Kidney epithelial cell (primary cell): ENCODE data around the gene ELMOD1. TPM values are rescaled to one million over a fixed set of nuclear protein-coding genes. Genes with fewer than 3 reads are reported as not detected.

Experiments
- DNase-seq: peaks from one replicate; pipeline ENCODE4 v3.0.0-alpha.2; 2010; ENCODE audit warnings: low read depth
- H3K27me3 ChIP-seq: 2 replicates; pipeline ENCODE4 v1.6.0; 2011; ENCODE audit warnings: low read length; ENCODE audit not compliant: control insufficient read depth, insufficient read depth
- H3K36me3 ChIP-seq: 2 replicates; pipeline ENCODE4 v1.5.1; 2011; ENCODE audit warnings: low read length; ENCODE audit not compliant: control insufficient read depth, insufficient read depth
- H3K4me3 ChIP-seq: 2 replicates; pipeline ENCODE4 v1.5.1; 2011; ENCODE audit warnings: low read depth, mild to moderate bottlenecking, control low read depth, low read length
- total RNA-seq: library from RNA; depleted of rRNA; stranded (reverse); fragments of >200 nt; gene quantifications from 2 replicates; pipeline ENCODE4 v1.2.3, GENCODE V29; 2015
- TF ChIP-seq, protein P1 (sequence below): IDR thresholded peaks from 2 replicates; pipeline ENCODE4 v1.5.1; 2011; ENCODE audit warnings: mild to moderate bottlenecking, moderate library complexity, low read length, control low read depth, inconsistent platforms; ENCODE audit not compliant: insufficient read depth, poor library complexity, severe bottlenecking

ELMOD1 gene
- total RNA-seq, 1 donor from 2014 or later = 0.21 TPM

DNA sequence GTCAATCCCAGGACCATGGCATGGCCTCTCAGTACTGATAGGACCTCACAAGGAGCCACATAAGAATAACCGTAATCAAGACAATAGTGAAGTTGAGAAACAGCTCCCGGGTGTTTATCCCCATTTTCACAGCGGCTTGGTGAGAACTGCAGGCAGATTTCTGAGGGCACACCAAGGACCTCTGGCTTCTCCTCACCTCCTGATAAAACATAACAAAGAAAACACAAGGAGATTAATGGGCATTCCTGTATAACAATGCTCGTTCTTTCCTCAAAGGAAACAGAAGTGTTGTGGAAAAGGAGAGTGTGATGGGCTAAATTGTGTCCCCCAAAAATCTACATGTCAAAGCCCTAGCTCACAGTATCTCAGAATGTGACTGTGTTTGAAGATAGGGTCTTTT is 116.9 kb downstream of the ELMOD1 start:
- H3K27me3 ChIP-seq = no peaks in the 10 kb centered on the region
- H3K4me3 ChIP-seq = no peak overlapping the region
- TF ChIP-seq, protein P1, sequence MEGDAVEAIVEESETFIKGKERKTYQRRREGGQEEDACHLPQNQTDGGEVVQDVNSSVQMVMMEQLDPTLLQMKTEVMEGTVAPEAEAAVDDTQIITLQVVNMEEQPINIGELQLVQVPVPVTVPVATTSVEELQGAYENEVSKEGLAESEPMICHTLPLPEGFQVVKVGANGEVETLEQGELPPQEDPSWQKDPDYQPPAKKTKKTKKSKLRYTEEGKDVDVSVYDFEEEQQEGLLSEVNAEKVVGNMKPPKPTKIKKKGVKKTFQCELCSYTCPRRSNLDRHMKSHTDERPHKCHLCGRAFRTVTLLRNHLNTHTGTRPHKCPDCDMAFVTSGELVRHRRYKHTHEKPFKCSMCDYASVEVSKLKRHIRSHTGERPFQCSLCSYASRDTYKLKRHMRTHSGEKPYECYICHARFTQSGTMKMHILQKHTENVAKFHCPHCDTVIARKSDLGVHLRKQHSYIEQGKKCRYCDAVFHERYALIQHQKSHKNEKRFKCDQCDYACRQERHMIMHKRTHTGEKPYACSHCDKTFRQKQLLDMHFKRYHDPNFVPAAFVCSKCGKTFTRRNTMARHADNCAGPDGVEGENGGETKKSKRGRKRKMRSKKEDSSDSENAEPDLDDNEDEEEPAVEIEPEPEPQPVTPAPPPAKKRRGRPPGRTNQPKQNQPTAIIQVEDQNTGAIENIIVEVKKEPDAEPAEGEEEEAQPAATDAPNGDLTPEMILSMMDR = no peak
- no peak for DNase-seq
- no peaks in the 10 kb centered on the region for H3K36me3 ChIP-seq

DNA sequence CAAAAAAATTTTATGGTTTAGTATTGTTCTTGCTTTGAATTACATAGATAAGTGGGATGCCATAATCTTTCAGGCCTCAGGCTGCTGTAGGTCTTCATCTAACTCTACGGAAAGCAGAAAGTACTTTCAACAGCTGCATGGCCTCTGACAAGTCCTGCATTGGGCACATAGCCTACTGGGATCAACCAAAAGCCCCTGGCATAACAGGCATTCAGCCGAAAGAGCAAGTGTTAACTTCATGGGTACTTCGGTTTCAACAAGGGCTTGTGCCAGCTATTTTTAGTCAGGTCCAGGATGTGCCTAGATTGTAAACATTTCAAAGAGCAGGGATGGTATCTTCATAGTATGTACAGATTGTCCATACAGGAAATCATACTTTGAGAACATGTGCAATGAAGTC is 117.8 kb downstream of the ELMOD1 start:
- Histone ChIP-seq H3K27me3 (no peaks in the 10 kb centered on the region), H3K36me3 (no peaks in the 10 kb centered on the region), H3K4me3 (no peak overlapping the region)
- TF ChIP-seq, protein P1 = no peak
- DNase-seq = no peak

DNA sequence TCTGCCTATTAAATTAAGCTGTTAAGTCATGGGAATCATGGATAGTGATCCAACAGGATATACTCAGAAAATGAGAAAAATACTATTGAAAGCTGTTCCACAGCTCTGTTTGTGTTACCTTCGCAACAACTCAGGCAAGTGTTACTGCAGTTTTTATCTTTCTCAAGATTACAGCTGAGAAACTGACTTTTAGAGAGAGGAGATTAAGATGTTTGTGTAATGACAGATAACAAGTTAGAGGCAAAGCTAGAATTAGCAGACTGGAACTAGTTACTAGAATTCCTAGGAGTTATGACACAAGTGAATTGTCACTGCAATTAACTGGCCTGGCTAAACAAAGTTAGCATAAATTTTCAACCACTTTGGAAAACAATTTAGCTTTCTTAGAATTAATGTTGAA is 119.4 kb downstream of the ELMOD1 start:
- Histone ChIP-seq H3K36me3 (no peaks in the 10 kb centered on the region), H3K4me3 (no peak overlapping the region), H3K27me3 (no peaks in the 10 kb centered on the region)
- TF ChIP-seq, protein P1 = no peak
- DNase-seq = no peak

DNA sequence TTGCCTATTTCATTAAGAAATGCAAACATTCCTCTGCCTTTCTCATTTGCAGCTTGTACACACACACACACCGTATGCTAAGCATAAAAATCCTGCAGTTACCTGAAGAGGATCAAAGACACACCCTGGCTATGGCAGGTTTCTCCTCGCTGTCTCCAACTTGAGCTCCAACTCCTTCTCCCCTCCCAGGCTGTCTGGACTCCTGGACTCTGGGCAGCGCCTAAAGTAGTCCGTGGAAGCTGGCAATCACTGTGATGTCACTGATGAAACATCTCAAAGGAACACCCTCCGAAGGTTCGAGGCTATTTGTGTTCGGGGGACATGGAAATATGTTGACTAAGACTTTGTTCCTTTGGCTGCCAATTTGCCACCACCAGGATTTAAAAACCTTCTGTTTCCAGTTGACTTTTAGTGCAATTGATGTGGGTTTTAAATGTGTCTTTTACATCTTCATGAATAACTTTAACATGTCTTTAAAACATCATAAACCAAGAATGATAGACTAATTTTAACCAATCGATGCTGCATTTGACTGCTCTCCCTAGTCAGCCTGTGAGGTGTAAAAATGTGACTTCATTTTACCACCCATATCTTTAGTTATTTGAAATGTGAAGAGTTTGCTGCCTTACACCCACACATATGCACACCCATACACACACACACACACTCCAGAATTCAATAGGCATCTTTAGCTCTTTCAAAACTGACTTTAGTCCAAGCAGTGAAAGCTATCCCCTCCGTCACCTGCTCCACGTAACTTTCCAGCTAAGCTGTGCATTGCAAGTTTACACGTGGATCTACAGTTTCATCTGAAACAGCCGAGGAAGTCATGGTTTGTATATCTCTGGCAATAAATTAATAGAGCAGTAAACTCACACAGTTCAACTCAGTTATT is 121.2 kb downstream of the ELMOD1 start, which contains the start of gene SLN:
Gene SLN, minus strand, starts transcription at position 196 of the 895 bp plus-strand sequence.
- DNase-seq = no peak
- Histone ChIP-seq H3K36me3 (no peaks in the 10 kb centered on the region), H3K27me3 (no peaks in the 10 kb centered on the region), H3K4me3 (no peak within 1 kb of the TSS)
- TF ChIP-seq, protein P1 = no peak

DNA sequence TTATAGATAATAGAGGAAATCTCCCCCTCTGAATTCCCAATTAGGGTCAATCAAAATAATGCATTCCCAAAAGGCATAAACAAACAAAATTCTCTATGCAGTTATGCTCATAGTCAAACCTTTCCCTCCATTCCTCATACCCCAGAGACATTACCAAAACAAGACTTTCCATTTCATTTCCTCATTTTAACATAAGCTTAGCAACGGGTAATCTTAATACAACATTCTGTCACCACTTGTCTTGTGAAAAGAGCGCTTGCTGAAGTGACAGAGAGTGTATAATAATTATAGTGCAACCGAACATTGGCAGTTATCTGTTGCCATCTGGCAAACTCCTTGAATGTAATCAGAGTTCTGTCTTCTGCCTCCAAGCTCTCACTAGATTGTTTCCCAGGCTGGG is 122.1 kb downstream of the ELMOD1 start:
- TF ChIP-seq, protein P1 = no peak
- no peaks in the 10 kb centered on the region for H3K27me3 ChIP-seq
- H3K36me3 ChIP-seq = no peaks in the 10 kb centered on the region
- no peak for DNase-seq
- no peak overlapping the region for H3K4me3 ChIP-seq

Other genes with a start within 250 kb of the ELMOD1 start
- gene CWF19L2, start 133.3 kb upstream of the ELMOD1 start, total RNA-seq = 7.6 and 8.7 TPM in 2 replicates
- gene ALKBH8, start 25.4 kb upstream of the ELMOD1 start, total RNA-seq = 7.1 and 7.2 TPM in 2 replicates
- not detected in 2 replicates for gene SLN, start 120.9 kb downstream of the ELMOD1 start, total RNA-seq